ENCODE data around the gene GGACT. TPM values are rescaled to one million over a fixed set of nuclear protein-coding genes. Genes with fewer than 3 reads are reported as not detected.

GGACT gene
- total and polyA plus RNA-seq, 2 of the 8 experiments (the other 6 are each of a cell fraction or from before 2014, with no cell fraction given): 1.1 to 1.5 TPM

DNA sequence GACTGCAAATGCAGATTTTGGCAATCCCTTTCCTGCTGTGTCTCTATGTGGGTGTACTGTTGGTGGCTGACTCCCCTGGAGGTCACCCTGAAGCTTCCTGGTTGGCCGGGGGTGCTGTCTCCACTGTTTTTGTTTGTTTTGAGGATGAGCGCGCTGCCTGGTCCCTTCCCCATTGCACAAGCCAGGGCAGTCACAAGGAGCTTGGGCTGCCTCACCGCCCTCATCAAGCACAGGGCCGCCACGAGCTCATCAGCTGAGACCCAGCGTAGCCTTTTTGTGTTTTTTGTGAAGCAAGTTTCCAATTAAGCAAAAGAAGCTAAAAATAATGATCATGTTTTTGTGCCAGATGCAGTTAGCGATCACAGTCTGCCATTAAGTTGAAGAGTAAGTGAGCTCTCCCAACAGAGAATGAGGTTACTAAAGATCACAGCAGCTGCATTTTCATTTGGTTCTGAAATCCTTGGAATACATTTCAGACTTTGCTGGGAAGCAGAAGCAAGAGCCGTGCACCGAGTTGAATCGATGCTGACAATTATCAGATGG, 57.8 kb downstream of the GGACT start (continued):
- TF ChIP-seq, protein P1, sequence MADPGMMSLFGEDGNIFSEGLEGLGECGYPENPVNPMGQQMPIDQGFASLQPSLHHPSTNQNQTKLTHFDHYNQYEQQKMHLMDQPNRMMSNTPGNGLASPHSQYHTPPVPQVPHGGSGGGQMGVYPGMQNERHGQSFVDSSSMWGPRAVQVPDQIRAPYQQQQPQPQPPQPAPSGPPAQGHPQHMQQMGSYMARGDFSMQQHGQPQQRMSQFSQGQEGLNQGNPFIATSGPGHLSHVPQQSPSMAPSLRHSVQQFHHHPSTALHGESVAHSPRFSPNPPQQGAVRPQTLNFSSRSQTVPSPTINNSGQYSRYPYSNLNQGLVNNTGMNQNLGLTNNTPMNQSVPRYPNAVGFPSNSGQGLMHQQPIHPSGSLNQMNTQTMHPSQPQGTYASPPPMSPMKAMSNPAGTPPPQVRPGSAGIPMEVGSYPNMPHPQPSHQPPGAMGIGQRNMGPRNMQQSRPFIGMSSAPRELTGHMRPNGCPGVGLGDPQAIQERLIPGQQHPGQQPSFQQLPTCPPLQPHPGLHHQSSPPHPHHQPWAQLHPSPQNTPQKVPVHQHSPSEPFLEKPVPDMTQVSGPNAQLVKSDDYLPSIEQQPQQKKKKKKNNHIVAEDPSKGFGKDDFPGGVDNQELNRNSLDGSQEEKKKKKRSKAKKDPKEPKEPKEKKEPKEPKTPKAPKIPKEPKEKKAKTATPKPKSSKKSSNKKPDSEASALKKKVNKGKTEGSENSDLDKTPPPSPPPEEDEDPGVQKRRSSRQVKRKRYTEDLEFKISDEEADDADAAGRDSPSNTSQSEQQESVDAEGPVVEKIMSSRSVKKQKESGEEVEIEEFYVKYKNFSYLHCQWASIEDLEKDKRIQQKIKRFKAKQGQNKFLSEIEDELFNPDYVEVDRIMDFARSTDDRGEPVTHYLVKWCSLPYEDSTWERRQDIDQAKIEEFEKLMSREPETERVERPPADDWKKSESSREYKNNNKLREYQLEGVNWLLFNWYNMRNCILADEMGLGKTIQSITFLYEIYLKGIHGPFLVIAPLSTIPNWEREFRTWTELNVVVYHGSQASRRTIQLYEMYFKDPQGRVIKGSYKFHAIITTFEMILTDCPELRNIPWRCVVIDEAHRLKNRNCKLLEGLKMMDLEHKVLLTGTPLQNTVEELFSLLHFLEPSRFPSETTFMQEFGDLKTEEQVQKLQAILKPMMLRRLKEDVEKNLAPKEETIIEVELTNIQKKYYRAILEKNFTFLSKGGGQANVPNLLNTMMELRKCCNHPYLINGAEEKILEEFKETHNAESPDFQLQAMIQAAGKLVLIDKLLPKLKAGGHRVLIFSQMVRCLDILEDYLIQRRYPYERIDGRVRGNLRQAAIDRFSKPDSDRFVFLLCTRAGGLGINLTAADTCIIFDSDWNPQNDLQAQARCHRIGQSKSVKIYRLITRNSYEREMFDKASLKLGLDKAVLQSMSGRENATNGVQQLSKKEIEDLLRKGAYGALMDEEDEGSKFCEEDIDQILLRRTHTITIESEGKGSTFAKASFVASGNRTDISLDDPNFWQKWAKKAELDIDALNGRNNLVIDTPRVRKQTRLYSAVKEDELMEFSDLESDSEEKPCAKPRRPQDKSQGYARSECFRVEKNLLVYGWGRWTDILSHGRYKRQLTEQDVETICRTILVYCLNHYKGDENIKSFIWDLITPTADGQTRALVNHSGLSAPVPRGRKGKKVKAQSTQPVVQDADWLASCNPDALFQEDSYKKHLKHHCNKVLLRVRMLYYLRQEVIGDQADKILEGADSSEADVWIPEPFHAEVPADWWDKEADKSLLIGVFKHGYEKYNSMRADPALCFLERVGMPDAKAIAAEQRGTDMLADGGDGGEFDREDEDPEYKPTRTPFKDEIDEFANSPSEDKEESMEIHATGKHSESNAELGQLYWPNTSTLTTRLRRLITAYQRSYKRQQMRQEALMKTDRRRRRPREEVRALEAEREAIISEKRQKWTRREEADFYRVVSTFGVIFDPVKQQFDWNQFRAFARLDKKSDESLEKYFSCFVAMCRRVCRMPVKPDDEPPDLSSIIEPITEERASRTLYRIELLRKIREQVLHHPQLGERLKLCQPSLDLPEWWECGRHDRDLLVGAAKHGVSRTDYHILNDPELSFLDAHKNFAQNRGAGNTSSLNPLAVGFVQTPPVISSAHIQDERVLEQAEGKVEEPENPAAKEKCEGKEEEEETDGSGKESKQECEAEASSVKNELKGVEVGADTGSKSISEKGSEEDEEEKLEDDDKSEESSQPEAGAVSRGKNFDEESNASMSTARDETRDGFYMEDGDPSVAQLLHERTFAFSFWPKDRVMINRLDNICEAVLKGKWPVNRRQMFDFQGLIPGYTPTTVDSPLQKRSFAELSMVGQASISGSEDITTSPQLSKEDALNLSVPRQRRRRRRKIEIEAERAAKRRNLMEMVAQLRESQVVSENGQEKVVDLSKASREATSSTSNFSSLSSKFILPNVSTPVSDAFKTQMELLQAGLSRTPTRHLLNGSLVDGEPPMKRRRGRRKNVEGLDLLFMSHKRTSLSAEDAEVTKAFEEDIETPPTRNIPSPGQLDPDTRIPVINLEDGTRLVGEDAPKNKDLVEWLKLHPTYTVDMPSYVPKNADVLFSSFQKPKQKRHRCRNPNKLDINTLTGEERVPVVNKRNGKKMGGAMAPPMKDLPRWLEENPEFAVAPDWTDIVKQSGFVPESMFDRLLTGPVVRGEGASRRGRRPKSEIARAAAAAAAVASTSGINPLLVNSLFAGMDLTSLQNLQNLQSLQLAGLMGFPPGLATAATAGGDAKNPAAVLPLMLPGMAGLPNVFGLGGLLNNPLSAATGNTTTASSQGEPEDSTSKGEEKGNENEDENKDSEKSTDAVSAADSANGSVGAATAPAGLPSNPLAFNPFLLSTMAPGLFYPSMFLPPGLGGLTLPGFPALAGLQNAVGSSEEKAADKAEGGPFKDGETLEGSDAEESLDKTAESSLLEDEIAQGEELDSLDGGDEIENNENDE (IDR thresholded peaks at IDR 0.05; ENCODE audit: insufficient replicate concordance, low read length): no peak

Measured in H1 (cell line).